Measurements from ENCODE around the gene PAX6.

PAX6 gene

DNA sequence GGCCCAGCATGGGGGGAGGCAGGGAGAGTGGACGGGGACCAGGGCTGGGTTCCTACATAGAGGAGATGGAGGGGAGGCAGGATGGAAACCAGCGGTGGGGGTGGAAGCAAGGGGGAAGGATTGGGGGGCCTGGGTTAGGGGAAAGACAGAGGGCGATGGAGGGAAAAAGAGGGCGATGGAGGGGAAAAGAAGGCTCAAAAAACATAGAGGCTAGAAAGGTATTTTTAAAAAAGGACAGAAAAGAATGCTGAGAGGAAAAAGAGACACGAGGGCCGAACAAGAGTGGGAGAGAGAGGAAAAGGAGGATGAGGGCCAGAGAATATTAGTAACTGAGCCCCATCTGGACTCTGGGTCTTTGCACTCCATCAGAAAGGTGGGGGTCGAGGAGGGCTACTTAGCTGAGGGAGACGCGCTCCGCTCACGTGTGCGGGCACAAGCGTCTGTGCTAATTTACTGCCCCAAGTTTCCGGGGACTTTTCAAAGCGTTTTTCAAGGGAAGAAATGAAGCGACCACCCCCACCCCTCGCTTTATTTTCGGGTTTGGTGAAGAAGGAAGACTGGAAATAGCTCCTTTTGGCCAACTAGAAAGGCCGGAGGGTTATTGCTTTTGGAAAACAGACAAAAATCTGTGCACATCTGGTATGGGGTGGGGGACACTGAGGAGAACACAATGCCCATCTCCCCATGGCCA lies 14.5 kb downstream of the PAX6 start:
- no peak for DNase-seq

DNA sequence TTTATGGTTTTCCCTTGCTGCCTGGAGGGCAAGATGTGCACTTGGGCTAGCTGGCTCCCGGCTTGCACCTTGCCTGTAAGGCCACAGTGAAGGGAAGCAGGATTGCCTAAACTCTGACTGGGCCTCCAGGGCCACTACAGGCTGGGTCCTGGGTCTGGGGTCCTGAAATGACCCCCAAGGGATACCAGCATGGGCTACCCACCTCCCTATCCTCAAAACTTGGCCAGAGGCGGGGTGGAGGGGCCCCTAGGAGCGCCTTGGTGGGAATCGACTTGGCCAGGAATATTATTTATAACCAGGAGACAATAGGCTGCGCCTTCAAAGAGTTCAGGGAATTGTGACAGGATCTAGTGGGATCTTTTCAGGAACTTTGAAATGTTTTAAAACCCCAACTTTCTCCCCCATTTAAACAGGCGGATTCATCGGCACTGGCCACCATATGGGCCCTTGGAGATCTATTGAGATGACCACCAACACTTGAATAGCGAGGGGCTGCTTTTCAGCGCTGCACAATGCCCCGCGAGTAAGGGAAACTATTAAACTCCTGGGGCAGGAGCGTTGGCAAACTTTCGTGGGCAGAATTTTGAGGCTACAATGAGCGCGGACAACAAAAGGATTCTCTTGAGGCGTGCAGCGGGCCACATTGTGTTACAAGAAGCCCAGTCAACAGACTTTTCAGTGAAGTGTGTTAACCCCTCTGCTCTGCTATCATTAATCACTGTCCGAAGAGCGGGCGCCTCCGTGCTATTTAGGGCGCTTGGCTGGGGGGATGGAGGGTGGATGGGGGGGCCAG lies 15.2 kb downstream of the PAX6 start:
- no peak for DNase-seq

DNA sequence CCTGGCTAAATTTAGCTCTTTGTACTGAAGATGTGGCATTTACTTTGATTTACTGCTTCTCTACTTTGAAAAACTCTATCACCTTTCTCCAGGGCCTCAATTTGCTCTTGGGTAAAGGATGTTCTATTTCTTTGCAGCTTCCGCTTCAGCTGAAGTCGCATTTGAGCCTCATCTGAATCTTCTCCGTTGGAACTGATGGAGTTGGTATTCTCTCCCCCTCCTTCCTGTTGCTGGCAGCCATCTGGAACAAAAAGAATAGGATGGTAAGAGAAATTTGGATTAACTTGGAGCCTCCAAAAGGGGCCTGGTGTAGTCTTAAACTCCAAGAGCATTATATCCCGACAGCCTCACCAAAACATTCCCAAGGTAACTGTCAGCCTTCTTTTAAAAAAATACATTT lies 16.6 kb downstream of the PAX6 start:
- DNase-seq = no peak

DNA sequence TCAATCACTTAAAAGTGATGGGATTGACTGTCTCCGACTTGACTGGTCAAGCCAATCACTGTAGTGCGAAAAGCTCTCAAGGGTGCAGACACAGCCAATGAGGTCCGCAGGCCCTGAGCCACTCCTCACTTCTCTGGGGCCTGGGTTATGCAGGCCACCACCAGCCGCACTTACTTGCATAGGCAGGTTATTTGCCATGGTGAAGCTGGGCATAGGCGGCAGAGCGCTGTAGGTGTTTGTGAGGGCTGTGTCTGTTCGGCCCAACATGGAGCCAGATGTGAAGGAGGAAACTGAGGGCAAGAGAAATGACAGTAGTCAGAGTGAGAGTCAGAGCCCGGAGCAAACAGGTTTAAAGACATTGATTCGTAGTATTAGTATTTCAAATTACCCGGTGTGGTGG lies 17.9 kb downstream of the PAX6 start:
- DNase-seq = no peak

DNA sequence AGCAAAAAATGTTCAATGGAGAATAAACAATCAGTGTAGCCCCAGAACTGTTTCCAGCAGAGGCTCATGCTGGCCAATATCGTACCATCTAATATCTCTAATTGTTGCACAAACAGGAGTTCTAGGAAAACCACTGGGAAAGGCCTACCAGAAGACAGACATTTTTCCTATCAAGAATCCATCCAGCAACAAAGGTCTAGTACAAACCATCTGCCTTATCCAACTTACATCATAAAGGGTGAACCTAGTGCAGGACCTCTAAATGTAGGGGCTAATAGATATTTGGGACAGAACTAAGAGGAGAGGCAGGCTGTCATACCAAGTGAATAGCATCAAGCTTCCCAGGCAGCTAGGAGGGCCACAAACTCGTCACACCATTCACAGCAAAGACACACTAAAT lies 18.7 kb downstream of the PAX6 start:
- DNase-seq = no peak

DNA sequence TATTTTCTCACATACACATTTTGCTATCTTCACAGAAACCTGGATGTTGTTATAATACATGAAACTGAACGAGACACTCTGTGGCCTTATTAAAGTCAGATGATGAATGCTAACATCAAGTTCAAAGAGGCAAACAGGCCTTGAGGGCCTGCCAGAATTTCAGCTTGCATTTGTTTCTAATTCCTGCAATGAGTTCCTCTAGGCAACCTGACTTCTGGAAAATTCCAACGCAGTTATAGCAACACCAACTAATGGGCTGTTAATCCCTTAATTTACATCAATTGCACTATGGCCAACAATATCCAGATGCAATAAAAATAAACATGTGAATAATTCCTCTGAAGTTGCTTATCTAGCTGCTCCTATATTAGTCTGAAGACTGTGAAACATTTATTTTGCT lies 19.1 kb downstream of the PAX6 start:
- no peak for DNase-seq

DNA sequence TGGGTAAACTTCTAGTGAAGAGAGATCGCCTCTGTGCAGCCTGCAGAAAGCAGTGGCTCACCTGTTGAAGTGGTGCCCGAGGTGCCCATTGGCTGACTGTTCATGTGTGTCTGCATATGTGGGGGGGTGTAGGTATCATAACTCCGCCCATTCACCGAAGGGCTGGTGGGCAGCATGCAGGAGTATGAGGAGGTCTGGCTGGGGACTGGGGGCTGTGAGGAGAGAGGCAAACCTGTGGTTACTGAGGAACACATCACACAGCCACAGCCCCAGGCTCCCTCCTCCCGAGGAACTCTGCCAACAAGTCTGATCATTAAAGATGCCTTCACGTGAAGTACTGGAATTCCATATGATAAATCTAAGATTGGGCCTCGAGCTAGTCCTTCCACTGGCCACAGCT lies 20.5 kb downstream of the PAX6 start:
- DNase-seq = no peak

DNA sequence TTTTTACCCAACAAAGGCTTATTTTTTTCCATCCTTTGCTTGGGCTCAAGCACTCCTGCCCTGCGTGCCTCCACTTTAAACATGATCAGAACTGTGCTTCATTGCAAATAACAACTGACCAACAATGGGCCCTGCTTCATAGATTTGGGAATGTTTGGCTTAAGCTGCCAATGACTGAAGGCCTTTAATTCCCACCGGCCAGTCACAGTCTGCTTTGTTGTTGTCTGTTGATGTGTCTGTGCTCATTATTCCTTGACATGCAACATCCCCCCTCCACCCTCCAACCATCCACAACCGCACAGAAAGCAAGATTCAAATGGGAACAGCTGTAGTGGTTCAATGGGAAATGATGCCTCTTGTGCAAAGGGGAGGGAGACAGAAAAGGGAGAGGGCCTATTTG lies 23.0 kb downstream of the PAX6 start:
- no peak for DNase-seq

DNA sequence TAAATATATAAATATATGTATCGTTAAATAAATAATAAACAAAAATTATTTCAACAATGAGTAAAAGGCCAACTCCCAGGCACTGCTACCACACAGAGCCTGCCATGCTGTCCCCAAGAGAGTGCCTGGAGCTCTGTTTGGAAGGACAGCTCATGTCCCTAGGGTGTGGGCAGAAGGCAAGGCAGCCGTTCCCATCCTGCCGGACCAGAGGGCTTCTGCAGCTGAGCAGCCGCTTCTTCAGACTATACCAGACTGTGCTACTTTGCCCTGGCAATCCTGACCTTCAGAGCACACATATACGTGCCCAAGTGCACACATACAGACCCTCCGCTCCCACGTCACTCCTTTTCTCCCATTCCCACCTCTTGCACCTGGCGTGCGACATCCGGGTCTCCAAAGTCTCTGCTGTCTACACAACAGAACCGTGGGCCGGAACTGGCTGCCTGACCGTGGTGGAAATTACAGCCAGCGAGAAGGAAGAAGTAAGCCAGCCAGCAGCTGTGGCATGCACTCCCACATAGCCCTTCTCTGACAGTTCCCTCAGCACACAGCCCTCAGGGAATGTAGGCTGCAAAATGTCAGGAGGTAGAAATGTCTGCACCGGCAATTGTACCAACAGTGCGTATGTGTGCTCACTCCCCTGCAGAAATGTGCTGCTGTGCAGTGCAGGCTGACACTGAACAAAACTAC lies 24.0 kb downstream of the PAX6 start:
- DNase-seq = no peak

DNA sequence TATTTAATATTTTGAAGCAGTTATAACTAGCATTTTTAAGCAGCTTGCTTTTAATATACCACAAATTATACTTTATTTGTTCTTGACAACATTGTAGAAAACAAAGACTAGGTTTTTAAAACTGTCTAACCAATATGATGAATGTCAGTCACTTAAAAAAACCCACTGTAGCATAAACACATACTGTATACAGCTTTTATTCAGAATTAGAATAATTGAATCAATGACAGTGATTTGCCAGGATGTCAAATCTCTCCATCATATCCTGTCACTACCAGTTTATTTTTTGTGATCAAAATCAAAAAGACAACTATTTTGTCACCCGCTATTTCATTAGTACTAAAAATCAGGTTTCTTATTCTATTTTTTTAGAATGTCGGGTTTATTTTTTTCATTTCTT lies 26.5 kb downstream of the PAX6 start:
- no peak for DNase-seq

DNA sequence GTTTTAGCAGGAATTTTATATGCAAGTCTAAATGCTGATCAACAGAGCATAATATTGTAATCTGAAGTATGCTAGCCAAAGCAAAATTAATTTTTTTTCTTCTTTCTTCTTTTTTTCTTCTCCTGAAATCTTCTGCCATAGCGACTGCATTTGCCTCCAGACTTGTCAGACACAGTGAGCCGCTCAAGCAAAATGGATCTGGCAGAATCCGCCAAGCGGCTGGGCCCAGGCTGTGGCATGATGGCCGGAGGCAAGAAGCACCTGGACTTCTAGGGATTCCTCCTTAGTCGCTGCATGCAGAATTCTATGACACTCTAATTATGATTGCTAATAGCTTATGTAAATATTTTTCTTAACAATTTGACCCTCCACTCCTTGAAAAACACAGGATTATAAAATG lies 27.9 kb downstream of the PAX6 start:
- DNase-seq = no peak

DNA sequence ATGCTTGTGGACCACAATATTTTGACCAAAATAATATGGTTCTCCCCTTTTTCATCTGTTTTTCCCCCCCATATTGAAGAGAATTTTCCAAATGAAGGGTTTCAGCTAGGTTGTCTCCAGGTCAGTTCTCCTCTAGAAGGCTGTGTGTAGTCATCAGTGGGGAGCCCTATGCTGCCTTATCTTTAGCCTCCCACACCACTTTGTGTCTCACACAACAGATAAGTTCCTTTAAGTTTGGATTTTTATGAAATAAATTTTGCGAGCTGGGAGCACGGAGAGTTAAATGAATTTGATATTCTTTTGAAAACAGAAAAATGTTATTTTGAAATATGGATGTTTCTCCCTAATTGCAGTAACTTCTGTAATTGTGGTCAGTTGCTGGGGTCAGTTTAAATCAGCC lies 28.9 kb downstream of the PAX6 start:
- no peak for DNase-seq

DNA sequence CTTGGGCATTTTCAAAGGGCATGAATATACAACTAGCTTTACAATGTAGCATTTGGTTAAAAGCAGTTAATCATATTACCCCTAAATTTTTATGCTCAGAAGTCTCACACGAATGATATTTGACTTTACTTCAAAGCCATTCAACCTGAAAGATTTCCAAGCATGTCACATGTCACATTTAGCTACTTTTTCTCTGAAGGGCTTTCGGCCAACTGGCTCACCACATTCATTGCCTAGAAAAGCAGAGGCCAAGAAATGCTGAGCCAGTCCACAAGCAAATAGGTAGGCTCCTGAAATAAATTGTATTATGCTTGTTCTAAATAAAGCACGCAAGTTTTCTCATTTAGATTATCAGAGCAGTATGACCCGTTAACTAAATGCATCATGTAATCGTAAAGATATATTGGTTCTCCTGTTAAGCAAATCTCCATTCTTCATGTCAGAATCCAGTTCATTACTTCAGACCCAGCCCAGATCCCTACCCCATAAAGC lies 30.6 kb downstream of the PAX6 start:
- DNase-seq = no peak

DNA sequence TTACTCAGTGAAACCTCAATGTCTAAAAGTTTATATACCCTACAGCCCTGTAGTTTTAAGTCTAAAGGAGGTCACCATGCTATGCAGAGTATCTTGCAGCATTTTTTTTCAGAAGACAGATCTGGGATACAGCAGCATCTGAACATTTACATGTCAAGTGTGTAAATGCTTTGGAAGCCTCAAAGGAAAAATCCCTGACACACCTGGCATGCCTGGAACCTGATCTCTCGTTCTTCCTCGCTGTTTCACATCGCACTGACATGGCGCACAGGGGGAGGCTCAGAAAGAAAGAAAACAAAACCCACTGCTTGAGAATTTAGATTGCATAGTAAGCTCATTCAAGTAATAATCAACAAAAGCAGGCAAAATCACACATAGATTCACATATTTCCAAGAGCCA lies 31.0 kb downstream of the PAX6 start:
- DNase-seq = no peak

DNA sequence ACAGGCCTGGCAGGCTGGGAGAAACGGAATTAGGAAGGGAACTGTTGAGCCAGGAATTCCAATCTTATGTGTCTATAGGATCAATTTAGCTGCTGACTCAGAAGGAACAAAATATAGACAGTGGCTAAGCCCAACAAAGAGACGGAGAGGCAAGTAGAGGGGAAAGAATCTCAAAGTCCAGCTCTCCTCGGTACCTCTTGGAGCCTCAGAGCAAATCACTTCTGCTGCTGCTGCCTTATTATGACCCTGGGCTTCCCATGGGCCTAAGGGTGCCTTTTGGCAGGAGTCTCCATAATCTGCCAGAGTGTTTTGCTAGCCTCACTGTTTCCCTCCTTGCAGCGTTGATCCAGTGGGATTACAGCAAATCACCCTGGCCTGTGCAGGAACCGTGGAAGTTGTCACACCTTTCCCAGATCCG lies 31.7 kb downstream of the PAX6 start:
- DNase-seq = no peak

DNA sequence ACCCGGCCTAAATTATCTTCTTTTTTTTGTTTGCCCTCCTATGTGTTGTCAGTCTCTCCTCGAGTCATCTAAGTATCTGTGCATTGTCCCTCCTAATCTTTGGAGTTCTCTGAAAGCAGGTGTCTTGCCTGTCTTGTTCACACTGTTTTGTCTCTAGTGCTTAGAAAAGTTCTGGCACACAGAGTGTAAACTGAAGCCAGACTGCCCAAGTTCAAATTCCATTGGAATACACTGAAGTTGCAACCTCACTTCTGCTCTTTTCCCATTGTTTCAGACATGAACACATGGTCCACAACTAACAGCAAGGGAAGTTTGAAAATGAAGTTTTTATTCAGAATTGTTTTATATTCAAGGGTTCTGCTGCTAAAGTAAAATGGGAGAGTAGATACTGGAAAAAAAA lies 38.7 kb downstream of the PAX6 start:
- no peak for DNase-seq

DNA sequence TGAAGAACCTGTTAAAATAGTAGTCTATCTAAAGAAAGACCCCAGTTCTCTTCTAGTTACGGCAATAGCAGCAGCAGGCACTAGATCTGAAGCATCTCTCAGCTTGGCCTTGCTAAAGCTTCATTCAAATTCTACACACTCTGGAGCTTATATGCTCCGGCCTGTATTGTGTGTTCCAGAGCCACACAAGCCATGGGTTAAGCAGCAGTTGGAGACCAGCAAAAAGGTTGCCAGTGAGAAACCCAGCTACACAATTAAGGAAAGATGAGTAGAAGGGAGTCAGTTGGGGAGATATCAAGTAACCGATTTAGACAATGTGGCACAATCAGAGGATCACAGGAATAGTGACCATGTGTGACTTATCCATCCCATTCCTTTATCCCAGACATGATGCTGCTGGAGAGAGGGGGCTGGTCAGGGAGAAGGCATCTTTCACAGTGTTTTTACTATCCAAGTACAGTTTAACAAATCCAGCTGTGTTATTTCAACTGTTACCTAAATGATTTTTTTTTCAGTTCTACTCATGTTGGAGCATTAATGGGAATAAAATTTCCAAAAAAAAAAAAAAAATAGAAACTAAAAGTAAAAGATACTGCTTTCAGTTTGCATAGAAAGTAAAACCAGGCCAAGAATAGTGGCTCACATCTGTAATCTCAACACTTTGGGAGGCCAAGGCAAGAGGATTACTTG lies 41.0 kb downstream of the PAX6 start:
- no peak for DNase-seq

DNA sequence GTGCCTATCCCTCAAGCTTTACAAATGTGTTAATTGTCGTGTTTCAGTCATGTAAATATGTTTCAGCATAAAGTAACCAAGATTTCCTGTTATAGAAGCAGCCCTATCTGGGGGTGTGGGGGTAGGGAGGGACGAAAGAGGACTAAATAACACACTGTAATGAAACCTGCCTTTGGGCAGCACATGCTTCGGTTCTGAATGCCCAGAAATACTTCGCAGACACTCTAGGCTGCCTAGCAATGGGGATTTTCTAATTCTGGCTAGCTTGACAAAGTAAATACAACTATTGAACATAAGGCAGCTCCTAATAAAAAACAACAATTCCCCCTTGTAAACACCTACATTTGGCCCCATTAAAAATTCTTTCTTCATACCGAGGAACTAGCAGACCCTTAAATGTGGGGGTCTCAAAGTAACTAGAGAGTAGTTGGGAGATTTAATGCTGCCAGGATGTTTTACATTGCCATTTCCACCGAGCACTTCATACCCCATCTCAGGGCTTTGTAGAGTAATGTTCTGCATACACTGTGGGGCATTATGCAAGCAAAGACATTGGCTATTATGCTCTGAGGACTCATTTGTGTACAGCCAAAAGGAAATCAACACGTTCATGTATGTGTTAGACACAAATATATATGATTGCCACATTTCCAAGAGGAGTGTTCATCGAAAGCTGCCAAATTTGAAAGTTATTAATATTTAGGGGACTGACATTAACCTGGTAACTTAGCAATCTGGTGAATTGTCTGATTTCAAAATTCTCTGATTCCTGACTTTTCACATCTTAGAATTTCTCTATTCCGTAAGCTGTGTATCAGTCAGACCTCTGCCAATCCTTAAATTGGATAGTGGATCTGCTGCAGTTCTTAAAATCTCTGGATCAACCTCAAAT lies 42.1 kb downstream of the PAX6 start:
- DNase-seq = no peak

DNA sequence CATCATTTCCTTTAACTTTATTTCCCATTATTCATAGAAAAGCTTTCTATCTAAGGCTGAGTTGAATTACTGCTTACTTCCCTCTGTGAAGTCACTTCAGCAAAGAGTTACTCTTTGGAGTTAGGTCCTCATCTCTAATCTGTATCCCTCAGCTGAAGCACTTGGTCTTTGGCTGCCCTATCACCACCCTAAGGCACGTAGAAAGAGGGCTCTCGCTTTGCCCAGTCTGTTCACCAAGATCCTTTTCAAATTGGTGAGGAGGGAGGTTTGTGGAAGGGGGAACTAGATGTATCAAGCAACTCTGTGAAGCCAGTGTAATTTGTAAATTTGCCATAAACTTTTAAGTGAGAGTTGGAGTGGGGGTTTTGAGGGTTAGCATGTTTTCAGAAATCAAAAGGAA lies 43.4 kb downstream of the PAX6 start:
- DNase-seq = no peak

DNA sequence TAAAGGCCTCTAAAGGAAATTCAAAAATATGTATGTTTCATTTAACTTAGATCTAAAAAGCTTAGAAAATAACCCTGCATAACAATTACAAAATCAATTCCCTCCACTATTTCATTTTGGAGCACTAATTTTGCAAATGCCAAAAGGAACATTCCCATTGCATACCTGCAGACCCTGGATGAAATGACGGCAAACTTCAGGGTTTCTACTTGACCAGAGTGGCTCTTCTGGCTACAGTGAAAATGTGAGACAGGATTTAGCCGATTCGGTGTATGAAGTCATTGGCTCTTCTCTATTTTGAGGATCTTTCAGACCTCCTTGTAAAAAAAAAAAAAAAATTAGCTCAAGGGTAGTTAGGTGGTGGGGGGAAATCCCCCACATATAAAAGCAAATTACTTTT lies 44.1 kb downstream of the PAX6 start:
- no peak for DNase-seq

DNA sequence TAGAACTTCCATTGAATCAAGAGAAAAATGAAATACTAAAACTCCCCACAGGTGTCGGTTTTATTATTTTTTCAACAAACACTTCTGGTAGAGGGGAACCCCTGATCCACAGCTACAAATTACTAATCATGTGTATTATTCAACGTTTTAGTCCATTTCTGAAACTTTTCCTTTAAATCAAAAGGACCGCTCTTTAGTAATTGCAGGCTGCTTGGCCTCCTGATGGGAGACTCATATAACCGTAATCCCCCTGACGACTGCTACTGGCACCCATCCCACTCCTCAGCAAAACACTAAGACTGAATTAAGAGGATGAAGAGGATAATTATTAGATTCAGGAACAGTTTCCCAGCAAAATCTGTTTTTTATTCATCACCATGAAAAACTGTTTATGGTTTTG lies 46.4 kb downstream of the PAX6 start:
- no peak for DNase-seq

DNA sequence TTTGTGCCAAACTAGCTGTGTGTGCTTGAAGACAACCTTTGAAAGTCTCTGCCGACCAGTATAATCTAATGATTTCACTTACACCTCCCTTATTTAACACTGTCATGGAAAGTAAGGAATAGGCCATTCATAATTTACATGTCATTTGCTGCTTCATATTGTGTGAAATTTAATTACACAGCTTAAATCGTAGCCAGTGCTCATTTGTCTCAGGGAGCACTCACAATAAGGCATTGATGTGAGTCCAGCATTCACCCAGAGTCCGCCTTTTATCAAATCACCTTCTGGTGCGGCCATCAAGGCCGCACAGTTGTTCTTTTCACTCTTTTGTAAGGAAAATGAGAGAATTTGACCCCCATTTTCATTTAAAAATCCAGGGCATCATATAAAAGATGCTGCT lies 46.9 kb downstream of the PAX6 start:
- DNase-seq = no peak
